Measurements from ENCODE around the gene EHMT1.
"Not testable (repeated sequence)": the region's sequence is repeated elsewhere in the genome, so short reads cannot be mapped to it uniquely, and the experiment has no call there.

EHMT1 gene

GRCh38 chr9:137834846-137835546 is 216.2 kb downstream of the EHMT1 start:
- no peak for DNase-seq

- DNase-seq = no peak
These were observed 217.5 kb downstream of the EHMT1 start for GRCh38 chr9:137836151-137836830.

GRCh38 chr9:137836831-137837241 is 218.0 kb downstream of the EHMT1 start:
- DNase-seq = no peak

- no peak for DNase-seq
These were observed 218.8 kb downstream of the EHMT1 start for GRCh38 chr9:137837345-137838278.

- DNase-seq = no peak
These were observed 219.8 kb downstream of the EHMT1 start for GRCh38 chr9:137838576-137838975.

GRCh38 chr9:137843355-137843754 is 224.6 kb downstream of the EHMT1 start:
- no peak for DNase-seq

- no peak for DNase-seq
These were observed 232.9 kb downstream of the EHMT1 start for GRCh38 chr9:137851516-137852267.

GRCh38 chr9:137853392-137853995 is 234.7 kb downstream of the EHMT1 start:
- DNase-seq = no peak

GRCh38 chr9:137860361-137860760 is 241.6 kb downstream of the EHMT1 start:
- no peak for DNase-seq

- no peak for DNase-seq
These were observed 246.9 kb downstream of the EHMT1 start for GRCh38 chr9:137865581-137866145.

- no peak for DNase-seq
These were observed 247.7 kb downstream of the EHMT1 start for GRCh38 chr9:137866226-137867141.

GRCh38 chr9:137870432-137870831 is 251.6 kb downstream of the EHMT1 start:
- DNase-seq = no peak

- DNase-seq = no peak
These were observed 253.5 kb downstream of the EHMT1 start for GRCh38 chr9:137872296-137872695.

GRCh38 chr9:137873408-137873807 is 254.6 kb downstream of the EHMT1 start:
- no peak for DNase-seq

GRCh38 chr9:137873858-137874362 is 255.1 kb downstream of the EHMT1 start:
- DNase-seq = no peak

GRCh38 chr9:137875354-137875753 is 256.5 kb downstream of the EHMT1 start:
- no peak for DNase-seq

- no peak for DNase-seq
These were observed 257.0 kb downstream of the EHMT1 start for GRCh38 chr9:137875846-137876245.

- DNase-seq = no peak
These were observed 257.5 kb downstream of the EHMT1 start for GRCh38 chr9:137876269-137876668.

GRCh38 chr9:137876781-137877386 is 258.1 kb downstream of the EHMT1 start:
- DNase-seq = no peak

- DNase-seq = not testable (repeated sequence)
These were observed 258.8 kb downstream of the EHMT1 start, which contains the start of gene CACNA1B for GRCh38 chr9:137877506-137878122. Gene CACNA1B, plus strand, starts transcription at chr9:137877782. Its CDS starts 152 bp downstream, at chr9:137877934.
